IMR-90 (cell line): Measurements from ENCODE around the gene VWA8. TPM values are rescaled to one million over a fixed set of nuclear protein-coding genes. Genes with fewer than 3 reads are reported as not detected.

ENCODE experiments used
- ATAC-seq: fragments of 200-7000 bp; cut with Tn5 transposase; 2 replicates; pipeline ENCODE4 v1.9.1; 2020; ENCODE audit warnings: low read depth, mild to moderate bottlenecking, moderate library complexity
- BruUV-seq: library from RNA; stranded (reverse); fragments of 400-500 nt; replicated peaks from 2 replicates; lab custom pipeline; 2021; lab: Mats Ljungman, UMichigan
- CTCF ChIA-PET: fragments of 300-600 bp; formaldehyde crosslinking; extraction: SDS; loops from one replicate; lab custom pipeline; 2021; ENCODE audit warnings: antibody characterized with exemption; lab: Yijun Ruan, JAX
- POLR2A ChIA-PET: fragments of 300-600 bp; sonication (Branson Sonifier 250); formaldehyde crosslinking; loops from one replicate; lab custom pipeline; 2022; ENCODE audit warnings: antibody characterized with exemption; ENCODE audit not compliant: unreplicated experiment; lab: Charles Lee
- DNase-seq: peaks from one replicate; pipeline ENCODE4 v3.0.0; 2013
- H2AFZ ChIP-seq: replicated peaks from 2 replicates; pipeline ENCODE3; 2013; ENCODE audit warnings: low read length, mild to moderate bottlenecking; ENCODE audit not compliant: poor library complexity
- H2AK5ac ChIP-seq: 2 replicates; pipeline ENCODE4 v1.6.1; 2013; ENCODE audit warnings: low read depth, low read length, inconsistent platforms
- H2AK9ac ChIP-seq: replicated peaks from 2 replicates; pipeline ENCODE3; 2013; ENCODE audit warnings: mild to moderate bottlenecking, low read depth, low read length, moderate library complexity; ENCODE audit not compliant: poor library complexity
- H2BK120ac ChIP-seq: 2 replicates; pipeline ENCODE4 v1.6.1; 2013; ENCODE audit warnings: low read depth, low read length, inconsistent platforms
- H2BK15ac ChIP-seq: 3 replicates; pipeline ENCODE4 v1.6.1; 2013; ENCODE audit warnings: low read depth, low read length, inconsistent platforms
- H2BK20ac ChIP-seq: 2 replicates; pipeline ENCODE4 v1.6.1; 2013; ENCODE audit warnings: low read depth, mild to moderate bottlenecking, inconsistent platforms, low read length, moderate library complexity
- H2BK5ac ChIP-seq: 2 replicates; pipeline ENCODE4 v1.6.1; 2013; ENCODE audit warnings: mild to moderate bottlenecking, low read depth, low read length, inconsistent platforms; ENCODE audit not compliant: poor library complexity, severe bottlenecking
- H3K14ac ChIP-seq: replicated peaks from 2 replicates; pipeline ENCODE4 v1.6.1; 2013; ENCODE audit warnings: low read depth, low read length, inconsistent platforms
- H3K18ac ChIP-seq: 2 replicates; pipeline ENCODE4 v1.6.1; 2013; ENCODE audit warnings: low read depth, low read length, control low read depth
- H3K23ac ChIP-seq: 2 replicates; pipeline ENCODE4 v1.6.1; 2013; ENCODE audit warnings: low read depth, low read length, inconsistent platforms
- H3K27ac ChIP-seq: 2 replicates; pipeline ENCODE4 v1.5.1; 2013; ENCODE audit warnings: mild to moderate bottlenecking, control low read depth, low read length; ENCODE audit not compliant: insufficient read depth
- H3K27me3 ChIP-seq: 2 replicates; pipeline ENCODE4 v1.6.1; 2013; ENCODE audit warnings: low read length; ENCODE audit not compliant: control insufficient read depth, insufficient read depth
- H3K36me3 ChIP-seq: 2 replicates; pipeline ENCODE4 v1.6.1; 2013; ENCODE audit warnings: low read length, mixed read lengths; ENCODE audit not compliant: control insufficient read depth, insufficient read depth
- H3K4ac ChIP-seq: 2 replicates; pipeline ENCODE4 v1.6.1; 2013; ENCODE audit warnings: low read depth, low read length, inconsistent platforms
- H3K4me1 ChIP-seq: 2 replicates; pipeline ENCODE4 v1.6.1; 2013; ENCODE audit warnings: low read length, mixed read lengths; ENCODE audit not compliant: control insufficient read depth, insufficient read depth
- H3K4me2 ChIP-seq: 2 replicates; pipeline ENCODE4 v1.6.1; 2013; ENCODE audit warnings: low read depth, mild to moderate bottlenecking, control low read depth, low read length, moderate library complexity
- H3K4me3 ChIP-seq: 2 replicates; pipeline ENCODE4 v1.5.1; 2013; ENCODE audit warnings: low read depth, mild to moderate bottlenecking, control low read depth, low read length, moderate library complexity; ENCODE audit not compliant: insufficient read depth
- H3K56ac ChIP-seq: 2 replicates; pipeline ENCODE4 v1.6.1; 2013; ENCODE audit warnings: low read length, inconsistent platforms; ENCODE audit not compliant: insufficient read depth; ENCODE audit errors: extremely low read depth
- H3K79me1 ChIP-seq, 2 experiments: 2 replicates each; pipeline ENCODE4 v1.6.1; 2013; ENCODE audit warnings: low read length in 2 of 2, inconsistent platforms in 1 of 2, low read depth in 1 of 2
- H3K9ac ChIP-seq: 2 replicates; pipeline ENCODE4 v1.6.1; 2013; ENCODE audit warnings: low read depth, low read length, control low read depth
- H3K9me1 ChIP-seq: 2 replicates; pipeline ENCODE4 v1.6.1; 2013; ENCODE audit warnings: low read length, inconsistent platforms; ENCODE audit not compliant: insufficient read depth
- H3K9me3 ChIP-seq: 2 replicates; pipeline ENCODE4 v1.6.1; 2013; ENCODE audit warnings: low read length; ENCODE audit not compliant: control insufficient read depth, insufficient read depth
- H4K20me1 ChIP-seq: 2 replicates; pipeline ENCODE4 v1.6.1; 2013; ENCODE audit warnings: low read length, inconsistent platforms; ENCODE audit not compliant: insufficient read depth
- H4K5ac ChIP-seq: 2 replicates; pipeline ENCODE4 v1.6.1; 2013; ENCODE audit warnings: mild to moderate bottlenecking, low read depth, low read length, control low read depth
- H4K8ac ChIP-seq, 2 experiments: 2 replicates each; pipeline ENCODE4 v1.6.1; 2013; ENCODE audit warnings: low read depth in 2 of 2, low read length in 2 of 2, control low read depth in 1 of 2, inconsistent platforms in 1 of 2
- H4K91ac ChIP-seq: 2 replicates; pipeline ENCODE4 v1.6.1; 2013; ENCODE audit warnings: low read depth, low read length, inconsistent platforms; ENCODE audit not compliant: insufficient read depth
- BHLHE40 ChIP-seq: fragments of 150-350 bp; IDR thresholded peaks from 2 replicates; pipeline ENCODE4 v1.6.1; 2016; ENCODE audit warnings: mild to moderate bottlenecking, low read depth, low read length
- MAFK ChIP-seq: IDR thresholded peaks from 2 replicates; pipeline ENCODE4 v1.6.1; 2012; ENCODE audit warnings: low read depth, low read length, improper control_type of control experiment
- MAZ ChIP-seq: IDR thresholded peaks from 2 replicates; pipeline ENCODE4 v1.6.1; 2012; ENCODE audit warnings: low read depth, mild to moderate bottlenecking, low read length, improper control_type of control experiment, moderate library complexity, borderline replicate concordance
- RAD21 ChIP-seq: IDR thresholded peaks from 2 replicates; pipeline ENCODE4 v1.6.1; 2012; ENCODE audit warnings: low read length, improper control_type of control experiment
- RCOR1 ChIP-seq: IDR thresholded peaks from 2 replicates; pipeline ENCODE4 v1.6.1; 2012; ENCODE audit warnings: mild to moderate bottlenecking, low read length, improper control_type of control experiment; ENCODE audit not compliant: insufficient replicate concordance
- USF2 ChIP-seq: fragments of 150-350 bp; IDR thresholded peaks from 2 replicates; pipeline ENCODE4 v1.6.1; 2017; ENCODE audit warnings: mild to moderate bottlenecking, antibody characterized with exemption, low read length, low read depth
- WGBS, 2 experiments: methylation state at CpG; one replicate each; pipeline versions ENCODE4 v1.1.5 to v1.1.7; 2013; ENCODE audit warnings: missing lambda C conversion rate in 2 of 2; ENCODE audit not compliant: insufficient read length in 1 of 2; ENCODE audit errors: extremely low coverage in 2 of 2; 5-methylcytosine and 5-hydroxymethylcytosine counted together
- dilution Hi-C: fragments of 300-500 bp; cut with HindIII; formaldehyde crosslinking; loops from one replicate; pipeline ENCODE4 v1.14.3; 2018; ENCODE audit warnings: low sequenced_read_pairs; ENCODE audit not compliant: unreplicated experiment
- in situ Hi-C: fragments of 300-500 bp; cut with MboI; formaldehyde crosslinking; loops from 3 replicates; pipeline ENCODE4 v1.14.3; 2019; ENCODE audit warnings: low sequenced_read_pairs, inconsistent platforms, mixed read lengths
- intact Hi-C: fragments of 100-400 bp; cut with micrococcal nuclease; formaldehyde crosslinking; loops from 2 replicates; pipeline ENCODE4 v1.10.0; 2022
- polyA plus RNA-seq, 3 experiments: library from polyadenylated mRNA; depleted of rRNA; stranded (reverse); fragments of >200 nt; gene quantifications; 2 replicates each; pipeline ENCODE4 v1.2.3, GENCODE V29; 2012; ENCODE audit warnings: low replicate concordance in 1 of 3
- total RNA-seq: library from RNA; depleted of rRNA; stranded (reverse); fragments of >200 nt; gene quantifications from 2 replicates; pipeline ENCODE4 v1.2.3, GENCODE V29; 2012

Gene VWA8
- total and polyA plus RNA-seq, 2 of the 4 experiments (the other 2 are of a cell fraction): 5.9 to 18.3 TPM

- no peak overlapping the region for H4K91ac ChIP-seq
- dilution Hi-C loops (no loop called here), in situ Hi-C loops (no loop called here), intact Hi-C loops (no loop called here)
- H2BK5ac ChIP-seq: no peak overlapping the region
- H3K4me2 ChIP-seq: no peak overlapping the region
- TF ChIP-seq USF2: no peak
- no peak for TF ChIP-seq MAZ
- TF ChIP-seq RCOR1: no peak
- TF ChIP-seq BHLHE40: no peak
- TF ChIP-seq MAFK: no peak
- TF ChIP-seq RAD21: no peak
- no peak overlapping the region for H3K4me3 ChIP-seq
- WGBS, 2 experiments: no CpG with 5 or more reads among the region's 1 CpG
- no peaks in the 10 kb centered on the region for H3K27me3 ChIP-seq
- no peak overlapping the region for H2AK9ac ChIP-seq
- ChIA-PET POLR2A (no interaction called here), CTCF (no interaction called here)
- no peaks in the 10 kb centered on the region for H4K20me1 ChIP-seq
- no peak overlapping the region for H3K27ac ChIP-seq
- H3K4ac ChIP-seq: no peak overlapping the region
- BruUV-seq: no TSS peak
- peaks cover 5% of the 10 kb centered on the region for H3K4me1 ChIP-seq
- no peak overlapping the region for H2BK120ac ChIP-seq
- H2AFZ ChIP-seq: no peak overlapping the region
- no peak overlapping the region for H3K14ac ChIP-seq
- no peak overlapping the region for H2AK5ac ChIP-seq
- H2BK20ac ChIP-seq: no peak overlapping the region
- no peaks in the 10 kb centered on the region for H3K9me3 ChIP-seq
- H4K5ac ChIP-seq: no peak overlapping the region
- H3K9me1 ChIP-seq: 0 out of 2 replicates have a peak, but pooled peaks cover 2% of the 10 kb centered on the region
- DNase-seq (no peak), ATAC-seq (no peak)
- no peak overlapping the region for H3K18ac ChIP-seq
- H2BK15ac ChIP-seq: no peak overlapping the region
- no peaks in the 10 kb centered on the region for H3K36me3 ChIP-seq
- H3K56ac ChIP-seq: no peak overlapping the region
- no peaks in the 10 kb centered on the region; a peak in 1 of 4 replicates for H3K79me1 ChIP-seq
- no peak overlapping the region for H3K23ac ChIP-seq
- no peak overlapping the region for H4K8ac ChIP-seq
- no peak overlapping the region for H3K9ac ChIP-seq
Measured at GRCh38 chr13:41859565-41859964, 101.3 kb downstream of the VWA8 start.
